ENCODE data around the gene GP2.

Gene GP2

GRCh38 chr16:20307240-20307671, 20.1 kb downstream of the GP2 start:
- no peak for DNase-seq (ENCODE audit: low read depth in 3 of 3)

- no peak for DNase-seq (ENCODE audit: low read depth in 3 of 3)
Measured at GRCh38 chr16:20306401-20306800, 20.9 kb downstream of the GP2 start.

GRCh38 chr16:20303012-20303411, 24.3 kb downstream of the GP2 start:
- DNase-seq (ENCODE audit: low read depth in 3 of 3) = no peak

- DNase-seq (ENCODE audit: low read depth in 3 of 3) = no peak
Measured at GRCh38 chr16:20302389-20302788, 24.9 kb downstream of the GP2 start.

GRCh38 chr16:20301840-20302239, 25.5 kb downstream of the GP2 start:
- DNase-seq (ENCODE audit: low read depth in 3 of 3) = no peak

- DNase-seq (ENCODE audit: low read depth in 3 of 3) = peak; percentile 4 to 8 (median 7)
Measured at GRCh38 chr16:20300312-20301097, 26.8 kb downstream of the GP2 start.

GRCh38 chr16:20298452-20298851, 28.9 kb downstream of the GP2 start:
- DNase-seq (ENCODE audit: low read depth in 3 of 3) = no peak

- no peak for DNase-seq (ENCODE audit: low read depth in 3 of 3)
Measured at GRCh38 chr16:20291208-20292206, 35.8 kb downstream of the GP2 start.

GRCh38 chr16:20289571-20289970, 37.7 kb downstream of the GP2 start:
- no peak for DNase-seq (ENCODE audit: low read depth in 3 of 3)

GRCh38 chr16:20285993-20286499, 41.3 kb downstream of the GP2 start:
- DNase-seq (ENCODE audit: low read depth in 3 of 3) = no peak

GRCh38 chr16:20280259-20280658, 47.1 kb downstream of the GP2 start:
- no peak for DNase-seq (ENCODE audit: low read depth in 3 of 3)

GRCh38 chr16:20271893-20272292, 55.4 kb downstream of the GP2 start:
- DNase-seq (ENCODE audit: low read depth in 3 of 3) = no peak

- no peak for DNase-seq (ENCODE audit: low read depth in 3 of 3)
Measured at GRCh38 chr16:20268409-20268808, 58.9 kb downstream of the GP2 start.

GRCh38 chr16:20265019-20265418, 62.3 kb downstream of the GP2 start:
- DNase-seq (ENCODE audit: low read depth in 3 of 3) = no peak

- DNase-seq (ENCODE audit: low read depth in 3 of 3) = no peak
Measured at GRCh38 chr16:20263138-20263855, 64.0 kb downstream of the GP2 start.

- no peak for DNase-seq (ENCODE audit: low read depth in 3 of 3)
Measured at GRCh38 chr16:20262248-20262647, 65.1 kb downstream of the GP2 start.

GRCh38 chr16:20260215-20261009, 66.9 kb downstream of the GP2 start:
- no peak for DNase-seq (ENCODE audit: low read depth in 3 of 3)
